ENCODE measurements around the gene CASS4. TPM values are rescaled to one million over a fixed set of nuclear protein-coding genes. Genes with fewer than 3 reads are reported as not detected.
A peak's percentile ranks its signal among the peaks of the same experiment; 100 is the strongest.

The CASS4 gene
- total and polyA plus RNA-seq, 9 of the 15 experiments (the other 6 are each of a cell fraction or from before 2014, with no cell fraction given) = 8.1 to 53.8 (median 26.7) TPM

DNA sequence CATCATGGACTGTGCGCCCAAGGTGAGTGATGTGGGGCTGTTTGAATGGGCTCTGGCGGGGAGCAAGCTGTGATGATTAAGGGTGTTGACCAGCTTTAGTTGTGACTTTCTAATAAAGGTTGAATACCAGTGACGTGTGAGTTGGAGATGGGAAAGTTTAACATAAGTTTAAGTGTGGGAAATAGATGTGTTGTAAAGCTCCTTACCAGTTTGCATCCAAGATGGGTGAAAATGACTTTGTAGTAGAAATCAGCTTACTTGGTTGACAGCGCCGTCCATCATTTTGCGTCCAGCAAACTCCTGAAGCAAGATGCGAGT is 372 bp downstream of the CASS4 start (continued):
- TF ChIP-seq, protein P1, sequence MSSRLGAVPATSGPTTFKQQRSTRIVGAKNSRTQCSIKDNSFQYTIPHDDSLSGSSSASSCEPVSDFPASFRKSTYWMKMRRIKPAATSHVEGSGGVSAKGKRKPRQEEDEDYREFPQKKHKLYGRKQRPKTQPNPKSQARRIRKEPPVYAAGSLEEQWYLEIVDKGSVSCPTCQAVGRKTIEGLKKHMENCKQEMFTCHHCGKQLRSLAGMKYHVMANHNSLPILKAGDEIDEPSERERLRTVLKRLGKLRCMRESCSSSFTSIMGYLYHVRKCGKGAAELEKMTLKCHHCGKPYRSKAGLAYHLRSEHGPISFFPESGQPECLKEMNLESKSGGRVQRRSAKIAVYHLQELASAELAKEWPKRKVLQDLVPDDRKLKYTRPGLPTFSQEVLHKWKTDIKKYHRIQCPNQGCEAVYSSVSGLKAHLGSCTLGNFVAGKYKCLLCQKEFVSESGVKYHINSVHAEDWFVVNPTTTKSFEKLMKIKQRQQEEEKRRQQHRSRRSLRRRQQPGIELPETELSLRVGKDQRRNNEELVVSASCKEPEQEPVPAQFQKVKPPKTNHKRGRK (tag; IDR thresholded peaks at IDR 0.05) = no peak
- TF ChIP-seq, protein P2, sequence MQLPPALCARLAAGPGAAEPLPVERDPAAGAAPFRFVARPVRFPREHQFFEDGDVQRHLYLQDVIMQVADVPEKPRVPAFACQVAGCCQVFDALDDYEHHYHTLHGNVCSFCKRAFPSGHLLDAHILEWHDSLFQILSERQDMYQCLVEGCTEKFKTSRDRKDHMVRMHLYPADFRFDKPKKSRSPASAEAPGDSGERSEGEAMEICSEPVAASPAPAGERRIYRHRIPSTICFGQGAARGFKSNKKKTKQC (CRISPR knock-in tag; IDR thresholded peaks at IDR 0.05) = 0 out of 2 replicates have a peak, but pooled peaks have one; percentile 31
- no peak for TF ChIP-seq KLF1 (tag; IDR thresholded peaks at IDR 0.05)
- TF ChIP-seq ZNF165 (CRISPR knock-in tag; IDR thresholded peaks at IDR 0.05; ENCODE audit: borderline replicate concordance) = no peak
- TF ChIP-seq, protein P3, sequence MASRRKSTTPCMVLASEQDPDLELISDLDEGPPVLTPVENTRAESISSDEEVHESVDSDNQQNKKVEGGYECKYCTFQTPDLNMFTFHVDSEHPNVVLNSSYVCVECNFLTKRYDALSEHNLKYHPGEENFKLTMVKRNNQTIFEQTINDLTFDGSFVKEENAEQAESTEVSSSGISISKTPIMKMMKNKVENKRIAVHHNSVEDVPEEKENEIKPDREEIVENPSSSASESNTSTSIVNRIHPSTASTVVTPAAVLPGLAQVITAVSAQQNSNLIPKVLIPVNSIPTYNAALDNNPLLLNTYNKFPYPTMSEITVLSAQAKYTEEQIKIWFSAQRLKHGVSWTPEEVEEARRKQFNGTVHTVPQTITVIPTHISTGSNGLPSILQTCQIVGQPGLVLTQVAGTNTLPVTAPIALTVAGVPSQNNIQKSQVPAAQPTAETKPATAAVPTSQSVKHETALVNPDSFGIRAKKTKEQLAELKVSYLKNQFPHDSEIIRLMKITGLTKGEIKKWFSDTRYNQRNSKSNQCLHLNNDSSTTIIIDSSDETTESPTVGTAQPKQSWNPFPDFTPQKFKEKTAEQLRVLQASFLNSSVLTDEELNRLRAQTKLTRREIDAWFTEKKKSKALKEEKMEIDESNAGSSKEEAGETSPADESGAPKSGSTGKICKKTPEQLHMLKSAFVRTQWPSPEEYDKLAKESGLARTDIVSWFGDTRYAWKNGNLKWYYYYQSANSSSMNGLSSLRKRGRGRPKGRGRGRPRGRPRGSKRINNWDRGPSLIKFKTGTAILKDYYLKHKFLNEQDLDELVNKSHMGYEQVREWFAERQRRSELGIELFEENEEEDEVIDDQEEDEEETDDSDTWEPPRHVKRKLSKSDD (conservative IDR thresholded peaks at IDR 0.05; ENCODE audit: low read length) = no peak
- 0 out of 2 replicates have a peak, but pooled peaks have one; percentile 0 for TF ChIP-seq EGR1 (conservative IDR thresholded peaks at IDR 0.05)
- no peak for TF ChIP-seq ZNF282 (CRISPR knock-in tag; IDR thresholded peaks at IDR 0.05)
- TF ChIP-seq KDM2B (CRISPR knock-in tag; IDR thresholded peaks at IDR 0.05) = no peak
- no peak for TF ChIP-seq ASH1L (IDR thresholded peaks at IDR 0.05; ENCODE audit: borderline replicate concordance, low read depth, partially characterized antibody)
- TF ChIP-seq NCOA1 (IDR thresholded peaks at IDR 0.05; ENCODE audit: low read depth) = 0 out of 2 replicates have a peak, but pooled peaks have one; percentile 20
- no peak for TF ChIP-seq PPARD (CRISPR knock-in tag; IDR thresholded peaks at IDR 0.05)
- TF ChIP-seq SOX6 (IDR thresholded peaks at IDR 0.05) = no peak
- no peak for TF ChIP-seq RCOR1 (IDR thresholded peaks at IDR 0.05; ENCODE audit: borderline replicate concordance in 1 of 2, low read depth in 2 of 2, low read length in 2 of 2)
- TF ChIP-seq, protein P4, sequence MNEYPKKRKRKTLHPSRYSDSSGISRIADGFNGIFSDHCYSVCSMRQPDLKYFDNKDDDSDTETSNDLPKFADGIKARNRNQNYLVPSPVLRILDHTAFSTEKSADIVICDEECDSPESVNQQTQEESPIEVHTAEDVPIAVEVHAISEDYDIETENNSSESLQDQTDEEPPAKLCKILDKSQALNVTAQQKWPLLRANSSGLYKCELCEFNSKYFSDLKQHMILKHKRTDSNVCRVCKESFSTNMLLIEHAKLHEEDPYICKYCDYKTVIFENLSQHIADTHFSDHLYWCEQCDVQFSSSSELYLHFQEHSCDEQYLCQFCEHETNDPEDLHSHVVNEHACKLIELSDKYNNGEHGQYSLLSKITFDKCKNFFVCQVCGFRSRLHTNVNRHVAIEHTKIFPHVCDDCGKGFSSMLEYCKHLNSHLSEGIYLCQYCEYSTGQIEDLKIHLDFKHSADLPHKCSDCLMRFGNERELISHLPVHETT (CRISPR knock-in tag; conservative IDR thresholded peaks at IDR 0.05 in 1 of 2, IDR thresholded peaks at IDR 0.05 in 1 of 2) = no peak
- TF ChIP-seq, protein P5, sequence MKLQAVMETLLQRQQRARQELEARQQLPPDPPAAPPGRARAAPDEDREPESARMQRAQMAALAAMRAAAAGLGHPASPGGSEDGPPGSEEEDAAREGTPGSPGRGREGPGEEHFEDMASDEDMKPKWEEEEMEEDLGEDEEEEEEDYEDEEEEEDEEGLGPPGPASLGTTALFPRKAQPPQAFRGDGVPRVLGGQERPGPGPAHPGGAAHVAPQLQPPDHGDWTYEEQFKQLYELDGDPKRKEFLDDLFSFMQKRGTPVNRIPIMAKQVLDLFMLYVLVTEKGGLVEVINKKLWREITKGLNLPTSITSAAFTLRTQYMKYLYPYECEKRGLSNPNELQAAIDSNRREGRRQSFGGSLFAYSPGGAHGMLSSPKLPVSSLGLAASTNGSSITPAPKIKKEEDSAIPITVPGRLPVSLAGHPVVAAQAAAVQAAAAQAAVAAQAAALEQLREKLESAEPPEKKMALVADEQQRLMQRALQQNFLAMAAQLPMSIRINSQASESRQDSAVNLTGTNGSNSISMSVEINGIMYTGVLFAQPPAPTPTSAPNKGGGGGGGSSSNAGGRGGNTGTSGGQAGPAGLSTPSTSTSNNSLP (IDR thresholded peaks at IDR 0.05; ENCODE audit: borderline replicate concordance, low read depth, low read length) = no peak
- TF ChIP-seq GTF2E2 (tag; IDR thresholded peaks at IDR 0.05) = 0 out of 2 replicates have a peak, but pooled peaks have one; percentile 71
- TF ChIP-seq SP1 (CRISPR knock-in tag; IDR thresholded peaks at IDR 0.05) = no peak
- TF ChIP-seq RBBP5 (IDR thresholded peaks at IDR 0.05; ENCODE audit: borderline replicate concordance, insufficient read depth, low read length, poor library complexity, severe bottlenecking) = no peak
- TF ChIP-seq, protein P6, sequence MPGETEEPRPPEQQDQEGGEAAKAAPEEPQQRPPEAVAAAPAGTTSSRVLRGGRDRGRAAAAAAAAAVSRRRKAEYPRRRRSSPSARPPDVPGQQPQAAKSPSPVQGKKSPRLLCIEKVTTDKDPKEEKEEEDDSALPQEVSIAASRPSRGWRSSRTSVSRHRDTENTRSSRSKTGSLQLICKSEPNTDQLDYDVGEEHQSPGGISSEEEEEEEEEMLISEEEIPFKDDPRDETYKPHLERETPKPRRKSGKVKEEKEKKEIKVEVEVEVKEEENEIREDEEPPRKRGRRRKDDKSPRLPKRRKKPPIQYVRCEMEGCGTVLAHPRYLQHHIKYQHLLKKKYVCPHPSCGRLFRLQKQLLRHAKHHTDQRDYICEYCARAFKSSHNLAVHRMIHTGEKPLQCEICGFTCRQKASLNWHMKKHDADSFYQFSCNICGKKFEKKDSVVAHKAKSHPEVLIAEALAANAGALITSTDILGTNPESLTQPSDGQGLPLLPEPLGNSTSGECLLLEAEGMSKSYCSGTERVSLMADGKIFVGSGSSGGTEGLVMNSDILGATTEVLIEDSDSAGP (CRISPR knock-in tag; IDR thresholded peaks at IDR 0.05) = no peak
